ENCODE measurements around the gene MT1E. TPM values are rescaled to one million over a fixed set of nuclear protein-coding genes. Genes with fewer than 3 reads are reported as not detected.

The MT1E gene
- total and polyA plus RNA-seq, 11 donors, result 33.3 to 192 (median 103) TPM

DNA sequence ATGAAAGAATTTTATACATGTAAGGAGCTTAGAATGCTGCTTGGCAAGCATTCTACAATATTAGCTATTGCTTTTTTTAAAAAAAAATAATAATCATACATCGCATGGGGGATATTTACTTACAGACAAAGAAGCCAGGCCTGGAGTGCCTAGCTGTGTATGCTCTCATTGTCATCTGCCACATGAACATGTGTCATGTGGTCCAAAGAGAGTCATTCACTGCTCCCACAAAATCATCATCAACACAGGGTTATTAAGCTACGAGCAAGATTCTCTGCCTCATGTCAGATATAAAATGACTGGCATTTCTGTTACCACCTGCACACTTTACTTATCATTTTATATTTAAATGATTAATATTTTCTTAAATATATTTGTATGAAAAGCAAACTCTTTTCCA is 1.9 kb upstream of the MT1E start:
- H3K27me3 ChIP-seq, result peaks cover 0 to under 1% (median 0%) of the 10 kb centered on the region in 9 donors
- no peak overlapping the region for H3K27ac ChIP-seq
- intact Hi-C loops (cut with DNase I), result loop anchor here in 2 of 10 donors (2.0 kb wide), 1 partner anchor 15 kb away; the partner anchor contains the start of gene MT2A (in 2 of the 2)
- peaks cover 0 to 35% (median 14%) of the 10 kb centered on the region in 12 donors for H3K4me1 ChIP-seq
- no peak for ATAC-seq
- no peaks in the 10 kb centered on the region for H3K9me3 ChIP-seq
- H3K36me3 ChIP-seq, result no peaks in the 10 kb centered on the region
- H3K4me3 ChIP-seq, result no peak overlapping the region
- 91 to 97% (median 94%) methylated on average over 2 of the region's 2 CpGs for WGBS, 4 donors
- TF ChIP-seq, protein P1, sequence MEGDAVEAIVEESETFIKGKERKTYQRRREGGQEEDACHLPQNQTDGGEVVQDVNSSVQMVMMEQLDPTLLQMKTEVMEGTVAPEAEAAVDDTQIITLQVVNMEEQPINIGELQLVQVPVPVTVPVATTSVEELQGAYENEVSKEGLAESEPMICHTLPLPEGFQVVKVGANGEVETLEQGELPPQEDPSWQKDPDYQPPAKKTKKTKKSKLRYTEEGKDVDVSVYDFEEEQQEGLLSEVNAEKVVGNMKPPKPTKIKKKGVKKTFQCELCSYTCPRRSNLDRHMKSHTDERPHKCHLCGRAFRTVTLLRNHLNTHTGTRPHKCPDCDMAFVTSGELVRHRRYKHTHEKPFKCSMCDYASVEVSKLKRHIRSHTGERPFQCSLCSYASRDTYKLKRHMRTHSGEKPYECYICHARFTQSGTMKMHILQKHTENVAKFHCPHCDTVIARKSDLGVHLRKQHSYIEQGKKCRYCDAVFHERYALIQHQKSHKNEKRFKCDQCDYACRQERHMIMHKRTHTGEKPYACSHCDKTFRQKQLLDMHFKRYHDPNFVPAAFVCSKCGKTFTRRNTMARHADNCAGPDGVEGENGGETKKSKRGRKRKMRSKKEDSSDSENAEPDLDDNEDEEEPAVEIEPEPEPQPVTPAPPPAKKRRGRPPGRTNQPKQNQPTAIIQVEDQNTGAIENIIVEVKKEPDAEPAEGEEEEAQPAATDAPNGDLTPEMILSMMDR (IDR thresholded peaks at IDR 0.05), result no peak
- no peak for TF ChIP-seq POLR2A (IDR thresholded peaks at IDR 0.05)
- DNase-seq, result no peak

DNA sequence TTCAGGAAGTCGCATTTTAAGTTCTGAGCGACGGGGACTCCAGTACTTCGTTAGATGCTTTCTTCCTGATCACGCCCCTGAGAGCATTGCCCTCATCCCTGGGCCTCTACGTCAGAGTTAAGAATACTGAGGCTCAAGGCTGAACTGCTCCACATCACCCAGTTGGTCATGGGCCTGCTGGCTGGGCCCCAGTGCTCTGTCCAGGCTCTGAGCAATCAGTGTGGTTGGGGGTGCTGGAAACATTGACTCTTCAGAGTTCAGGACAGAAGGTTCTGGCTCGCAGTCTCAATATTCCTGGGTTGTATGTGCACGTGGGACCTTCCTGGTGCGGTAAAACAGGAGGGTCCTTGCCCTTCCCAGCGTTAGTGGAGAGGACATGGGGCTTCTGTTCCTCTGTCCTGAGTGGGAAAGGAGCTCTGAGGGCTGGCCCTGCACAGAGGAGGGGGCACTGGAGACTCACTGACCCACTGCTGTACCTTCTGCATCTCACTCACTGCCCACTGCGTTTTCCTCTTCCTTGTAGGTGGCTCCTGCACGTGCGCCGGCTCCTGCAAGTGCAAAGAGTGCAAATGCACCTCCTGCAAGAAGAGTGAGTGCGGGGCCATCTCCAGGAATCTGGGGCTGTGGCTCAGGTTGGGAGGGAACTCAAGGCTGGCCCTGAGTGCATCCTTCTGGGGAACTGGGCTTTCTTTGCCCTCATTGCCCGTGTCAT is 518 bp downstream of the MT1E start:
- TF ChIP-seq POLR2A (IDR thresholded peaks at IDR 0.05), result no peak
- TF ChIP-seq, protein P1 (IDR thresholded peaks at IDR 0.05), result no peak
- peak overlapping the region; percentile 56 to 95 (median 70) for H3K4me3 ChIP-seq
- no peaks in the 10 kb centered on the region for H3K36me3 ChIP-seq
- DNase-seq, result peak in 4 of 5 donors; percentile 61 to 90 (median 74)
- ATAC-seq, result peak; percentile 84 to 89 (median 86)
- WGBS, 4 donors, result 31 to 35% (median 32%) methylated on average over 12 to 16 of the region's 16 CpGs
- intact Hi-C loops (cut with DNase I), result loop anchor here in 5 of 10 donors (1.0 to 5.0 kb wide), 4 partner anchors 15 to 56 kb away; partner anchors contain the start of genes MT2A (in 3 of the 5) and MT1X (in 1 of the 5)
- peaks cover 0 to 30% (median 14%) of the 10 kb centered on the region in 12 donors for H3K4me1 ChIP-seq
- no peaks in the 10 kb centered on the region for H3K27me3 ChIP-seq
- H3K27ac ChIP-seq, result peak overlapping the region; percentile 81 to 99 (median 96)
- H3K9me3 ChIP-seq, result no peaks in the 10 kb centered on the region

DNA sequence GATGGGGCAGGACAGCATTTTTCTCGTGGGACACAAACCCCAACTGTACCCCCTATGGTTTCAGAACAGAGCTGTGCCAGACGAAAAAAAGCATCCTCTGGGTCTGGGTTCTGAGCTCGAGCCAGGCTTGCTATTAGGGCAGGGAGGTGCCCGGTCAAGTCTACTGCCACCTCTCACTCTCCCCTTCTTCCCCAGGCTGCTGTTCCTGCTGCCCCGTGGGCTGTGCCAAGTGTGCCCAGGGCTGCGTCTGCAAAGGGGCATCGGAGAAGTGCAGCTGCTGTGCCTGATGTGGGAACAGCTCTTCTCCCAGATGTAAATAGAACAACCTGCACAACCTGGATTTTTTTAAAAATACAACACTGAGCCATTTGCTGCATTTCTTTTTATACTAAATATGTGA is 1.1 kb downstream of the MT1E start:
- Histone ChIP-seq H3K27ac (peak overlapping the region; percentile 81 to 99 (median 96)), H3K4me3 (peak overlapping the region; percentile 56 to 95 (median 70)), H3K36me3 (no peaks in the 10 kb centered on the region), H3K27me3 (peaks cover 0 to 3% (median 0%) of the 10 kb centered on the region in 9 donors), H3K4me1 (peaks cover 0 to 30% (median 13%) of the 10 kb centered on the region in 12 donors), H3K9me3 (no peaks in the 10 kb centered on the region)
- peak in 1 of 5 donors; percentile 50 for DNase-seq
- WGBS, 4 donors, result 45 to 60% (median 54%) methylated on average over 7 of the region's 7 CpGs
- TF ChIP-seq, protein P1 (IDR thresholded peaks at IDR 0.05), result no peak
- TF ChIP-seq POLR2A (IDR thresholded peaks at IDR 0.05), result no peak
- intact Hi-C loops (cut with DNase I), result loop anchor here in 3 of 10 donors (2.0 to 5.0 kb wide), 3 partner anchors 16 to 56 kb away; partner anchors contain the start of genes MT1X (in 1 of the 3) and MT2A (in 1 of the 3)
- ATAC-seq, result peak in 1 of 4 donors; percentile 17
